ENCODE results near the gene SAFB2. TPM values are rescaled to one million over a fixed set of nuclear protein-coding genes. Genes with fewer than 3 reads are reported as not detected.

The SAFB2 gene
- total and polyA plus RNA-seq, 2 donors (not counting 1 experiment from before 2014, with no cell fraction given) = 76.5 to 242 TPM

- peaks cover 0 to 34% (median 8%) of the 10 kb centered on the region in 4 experiments for H3K27me3 ChIP-seq (replicated peaks in 1 of 4; ENCODE audit: control extremely low read depth in 1 of 4, control insufficient read depth in 3 of 4, insufficient read depth in 4 of 4, low read length in 3 of 4)
- H3K9me3 Mint-ChIP-seq (ENCODE audit: insufficient read depth) = peaks cover 10% of the 10 kb centered on the region
- no peak overlapping the region for H3K27ac Mint-ChIP-seq
- no peak for ATAC-seq (ENCODE audit: low read depth)
- no peaks in the 10 kb centered on the region for H3K4me1 Mint-ChIP-seq
- ChIA-PET CTCF (no interaction called here), POLR2A (no interaction called here)
- H3K4me1 ChIP-seq (ENCODE audit: control insufficient read depth in 2 of 2, insufficient read depth in 2 of 2, low read length in 2 of 2) = peaks cover 0 to under 1% of the 10 kb centered on the region in 2 donors
- H4K20me1 ChIP-seq (ENCODE audit: control insufficient read depth, insufficient read depth, low read length, poor library complexity, severe bottlenecking) = no peaks in the 10 kb centered on the region
- no peak overlapping the region for H3K4me3 ChIP-seq (ENCODE audit: control extremely low read depth in 1 of 5, extremely low read depth in 1 of 5, insufficient read depth in 1 of 5, low read depth in 2 of 5, low read length in 4 of 5)
- WGBS (ENCODE audit: insufficient coverage) = 85% methylated on average over 2 of the region's 6 CpGs
- H3K36me3 ChIP-seq (replicated peaks in 1 of 2; ENCODE audit: control extremely low read depth in 1 of 2, control insufficient read depth in 1 of 2, extremely low read depth in 1 of 2, insufficient read depth in 2 of 2, low read length in 1 of 2) = no peaks in the 10 kb centered on the region
- peak; percentile 12 for TF ChIP-seq CTCF (IDR thresholded peaks at IDR 0.05)
- TF ChIP-seq EZH2 (IDR thresholded peaks at IDR 0.05; ENCODE audit: borderline replicate concordance, insufficient read depth, low read depth, low read length, poor library complexity, severe bottlenecking) = no peak
- no peak overlapping the region for H3K4me3 Mint-ChIP-seq
- intact Hi-C loops (cut with micrococcal nuclease) = no loop called here
- peaks cover 35% of the 10 kb centered on the region for H3K27me3 Mint-ChIP-seq
- H3K79me2 ChIP-seq (ENCODE audit: control insufficient read depth, insufficient read depth, low read length) = no peaks in the 10 kb centered on the region
- H3K27ac ChIP-seq (ENCODE audit: low read length in 2 of 2) = no peak overlapping the region
- no peak overlapping the region for H3K9ac ChIP-seq (ENCODE audit: low read length)
- H3K9me3 ChIP-seq (ENCODE audit: control extremely low read depth in 1 of 3, control insufficient read depth in 2 of 3, insufficient read depth in 1 of 3, low read length in 2 of 3) = peaks cover 0 to 42% (median 11%) of the 10 kb centered on the region in 3 donors
- DNase-seq = no peak
- no peak overlapping the region for H3K4me2 ChIP-seq (replicated peaks; ENCODE audit: low read depth, low read length, poor library complexity, severe bottlenecking)
- H2AFZ ChIP-seq (ENCODE audit: insufficient read depth, low read depth, low read length, poor library complexity, severe bottlenecking) = no peak overlapping the region
Measured at GRCh38 chr19:5561559-5561958, 61.0 kb downstream of the SAFB2 start.

- Histone ChIP-seq H3K9ac (ENCODE audit: low read length) (no peak overlapping the region), H3K36me3 (replicated peaks in 1 of 2; ENCODE audit: control extremely low read depth in 1 of 2, control insufficient read depth in 1 of 2, extremely low read depth in 1 of 2, insufficient read depth in 2 of 2, low read length in 1 of 2) (no peaks in the 10 kb centered on the region), H3K4me2 (replicated peaks; ENCODE audit: low read depth, low read length, poor library complexity, severe bottlenecking) (no peak overlapping the region), H3K27me3 (replicated peaks in 1 of 4; ENCODE audit: control extremely low read depth in 1 of 4, control insufficient read depth in 3 of 4, insufficient read depth in 4 of 4, low read length in 3 of 4) (peaks cover 0 to 24% (median 0%) of the 10 kb centered on the region in 4 experiments), H4K20me1 (ENCODE audit: control insufficient read depth, insufficient read depth, low read length, poor library complexity, severe bottlenecking) (no peaks in the 10 kb centered on the region), H3K4me3 (ENCODE audit: control extremely low read depth in 1 of 5, extremely low read depth in 1 of 5, insufficient read depth in 1 of 5, low read depth in 2 of 5, low read length in 4 of 5) (no peak overlapping the region), H3K9me3 (ENCODE audit: control extremely low read depth in 1 of 3, control insufficient read depth in 2 of 3, insufficient read depth in 1 of 3, low read length in 2 of 3) (peaks cover 0 to 33% (median 11%) of the 10 kb centered on the region in 3 donors), H3K27ac (ENCODE audit: low read length in 2 of 2) (no peak overlapping the region), H3K79me2 (ENCODE audit: control insufficient read depth, insufficient read depth, low read length) (no peaks in the 10 kb centered on the region), H3K4me1 (ENCODE audit: control insufficient read depth in 2 of 2, insufficient read depth in 2 of 2, low read length in 2 of 2) (no peaks in the 10 kb centered on the region), H2AFZ (ENCODE audit: insufficient read depth, low read depth, low read length, poor library complexity, severe bottlenecking) (no peak overlapping the region)
- ATAC-seq (ENCODE audit: low read depth) = no peak
- no peak for DNase-seq
- Mint-ChIP-seq H3K9me3 (ENCODE audit: insufficient read depth) (peaks cover 8% of the 10 kb centered on the region), H3K27me3 (peaks cover 35% of the 10 kb centered on the region), H3K27ac (no peak overlapping the region), H3K4me1 (no peaks in the 10 kb centered on the region), H3K4me3 (no peak overlapping the region)
- 77% methylated on average over 19 of the region's 19 CpGs for WGBS (ENCODE audit: insufficient coverage)
- intact Hi-C loops (cut with micrococcal nuclease) = no loop called here
- CTCF ChIA-PET = no interaction called here
- POLR2A ChIA-PET = no interaction called here
- no peak for TF ChIP-seq EZH2 (IDR thresholded peaks at IDR 0.05; ENCODE audit: borderline replicate concordance, insufficient read depth, low read depth, low read length, poor library complexity, severe bottlenecking)
- TF ChIP-seq CTCF (IDR thresholded peaks at IDR 0.05) = no peak
Measured at GRCh38 chr19:5560156-5560555, 62.4 kb downstream of the SAFB2 start.

Measured in B cell (primary cell).